Vagina (tissue), 2 donors: ENCODE data around the gene MTA3. TPM values are rescaled to one million over a fixed set of nuclear protein-coding genes. Genes with fewer than 3 reads are reported as not detected.

ENCODE experiments used
- DNase-seq, 2 donors: peaks; one replicate each; pipeline ENCODE4 v3.0.0-alpha.2; 2017; ENCODE audit errors: extremely low spot score in 2 of 2
- H3K27ac ChIP-seq: fragments of 200-600 bp; sonication (generic); one replicate; pipeline ENCODE4 v1.5.1; 2019
- H3K27me3 ChIP-seq: fragments of 200-600 bp; sonication (generic); one replicate; pipeline ENCODE4 v1.5.1; 2019
- H3K36me3 ChIP-seq, 2 donors: fragments of 200-600 bp; sonication (generic); one replicate each; pipeline ENCODE4 v1.5.1; 2017 to 2019
- H3K4me1 ChIP-seq: fragments of 200-600 bp; sonication (generic); one replicate; pipeline ENCODE4 v1.5.1; 2019
- H3K4me3 ChIP-seq, 2 donors: fragments of 200-600 bp; sonication (generic); 1 replicate in 1 of 2; 2 replicates in 1 of 2; pipeline ENCODE4 v1.5.1; 2016 to 2019
- H3K9me3 ChIP-seq: fragments of 200-600 bp; sonication (generic); one replicate; pipeline ENCODE4 v1.5.1; 2019
- POLR2A ChIP-seq, 2 donors: fragments of 450-650 bp; IDR thresholded peaks; one replicate each; pipeline ENCODE4 v1.6.1; 2017; ENCODE audit warnings: antibody characterized with exemption in 2 of 2, mild to moderate bottlenecking in 2 of 2, moderate library complexity in 2 of 2
- POLR2AphosphoS5 ChIP-seq, 2 donors: sonication (generic); formaldehyde crosslinking; IDR thresholded peaks; one replicate each; pipeline ENCODE4 v1.9.0; 2017; ENCODE audit warnings: antibody characterized with exemption in 2 of 2, mild to moderate bottlenecking in 2 of 2, low read depth in 1 of 2; ENCODE audit not compliant: insufficient read depth in 1 of 2
- intact Hi-C: fragments of 100-400 bp; cut with DNase I; formaldehyde crosslinking; loops from one replicate; pipeline ENCODE4 v1.15.1; 2023
- total RNA-seq: library from RNA; depleted of rRNA; stranded (reverse); fragments of >200 nt; gene quantifications from one replicate; pipeline ENCODE4 v1.2.3, GENCODE V29; 2016
- TF ChIP-seq, protein P1 (sequence below), 3 experiments: fragments of 450-650 bp in 2 of 3; fragments of 200-600 bp in 1 of 3; sonication (generic) in 1 of 3; IDR thresholded peaks; one replicate each; pipeline ENCODE4 v1.5.1; 2017 to 2019; ENCODE audit warnings: antibody characterized with exemption in 3 of 3, mild to moderate bottlenecking in 2 of 3, moderate library complexity in 2 of 3

The MTA3 gene
- total RNA-seq, 1 donor from 2014 or later = 46.7 TPM

DNA sequence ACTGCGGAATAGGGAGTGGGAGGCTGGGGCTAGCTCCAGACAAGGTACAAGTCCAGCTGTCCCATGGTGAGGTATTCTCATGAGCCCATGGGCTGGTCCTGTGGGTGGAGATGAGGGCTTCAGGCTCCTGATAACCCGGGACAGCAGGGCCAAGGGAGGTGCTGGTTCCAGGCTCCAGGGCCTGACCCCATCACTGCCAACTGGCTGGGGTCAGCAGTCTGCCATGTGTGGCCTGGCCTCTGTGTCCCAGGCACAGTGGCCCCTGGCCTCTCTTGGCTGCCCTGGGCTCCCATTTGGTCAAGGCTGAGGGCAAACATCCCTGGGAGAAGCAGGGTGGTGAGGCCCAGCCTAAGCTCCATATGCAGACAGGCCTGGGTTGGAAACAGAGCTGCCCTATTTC lies 196.5 kb downstream of the MTA3 start:
- no peaks in the 10 kb centered on the region for H3K4me1 ChIP-seq
- H3K36me3 ChIP-seq = no peaks in the 10 kb centered on the region
- intact Hi-C loops = no loop called here
- no peak overlapping the region for H3K4me3 ChIP-seq
- H3K9me3 ChIP-seq = no peaks in the 10 kb centered on the region
- no peak for TF ChIP-seq POLR2A (IDR thresholded peaks at IDR 0.05)
- TF ChIP-seq POLR2AphosphoS5 (IDR thresholded peaks at IDR 0.05; ENCODE audit: insufficient read depth in 1 of 2, low read depth in 1 of 2) = no peak
- TF ChIP-seq, protein P1, sequence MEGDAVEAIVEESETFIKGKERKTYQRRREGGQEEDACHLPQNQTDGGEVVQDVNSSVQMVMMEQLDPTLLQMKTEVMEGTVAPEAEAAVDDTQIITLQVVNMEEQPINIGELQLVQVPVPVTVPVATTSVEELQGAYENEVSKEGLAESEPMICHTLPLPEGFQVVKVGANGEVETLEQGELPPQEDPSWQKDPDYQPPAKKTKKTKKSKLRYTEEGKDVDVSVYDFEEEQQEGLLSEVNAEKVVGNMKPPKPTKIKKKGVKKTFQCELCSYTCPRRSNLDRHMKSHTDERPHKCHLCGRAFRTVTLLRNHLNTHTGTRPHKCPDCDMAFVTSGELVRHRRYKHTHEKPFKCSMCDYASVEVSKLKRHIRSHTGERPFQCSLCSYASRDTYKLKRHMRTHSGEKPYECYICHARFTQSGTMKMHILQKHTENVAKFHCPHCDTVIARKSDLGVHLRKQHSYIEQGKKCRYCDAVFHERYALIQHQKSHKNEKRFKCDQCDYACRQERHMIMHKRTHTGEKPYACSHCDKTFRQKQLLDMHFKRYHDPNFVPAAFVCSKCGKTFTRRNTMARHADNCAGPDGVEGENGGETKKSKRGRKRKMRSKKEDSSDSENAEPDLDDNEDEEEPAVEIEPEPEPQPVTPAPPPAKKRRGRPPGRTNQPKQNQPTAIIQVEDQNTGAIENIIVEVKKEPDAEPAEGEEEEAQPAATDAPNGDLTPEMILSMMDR (IDR thresholded peaks at IDR 0.05) = no peak
- H3K27ac ChIP-seq = no peak overlapping the region
- no peaks in the 10 kb centered on the region for H3K27me3 ChIP-seq
- no peak for DNase-seq

GRCh38 chr2:42765686-42766085 lies 197.3 kb downstream of the MTA3 start:
- DNase-seq = no peak
- no peaks in the 10 kb centered on the region for H3K4me1 ChIP-seq
- no peaks in the 10 kb centered on the region for H3K27me3 ChIP-seq
- no peaks in the 10 kb centered on the region for H3K36me3 ChIP-seq
- intact Hi-C loops = no loop called here
- no peaks in the 10 kb centered on the region for H3K9me3 ChIP-seq
- no peak for TF ChIP-seq POLR2A (IDR thresholded peaks at IDR 0.05)
- TF ChIP-seq, protein P1 (IDR thresholded peaks at IDR 0.05) = no peak
- TF ChIP-seq POLR2AphosphoS5 (IDR thresholded peaks at IDR 0.05; ENCODE audit: insufficient read depth in 1 of 2, low read depth in 1 of 2) = no peak
- no peak overlapping the region for H3K4me3 ChIP-seq
- H3K27ac ChIP-seq = no peak overlapping the region

GRCh38 chr2:42767080-42767898 lies 198.9 kb downstream of the MTA3 start:
- Histone ChIP-seq H3K4me3 (no peak overlapping the region), H3K9me3 (no peaks in the 10 kb centered on the region), H3K36me3 (no peaks in the 10 kb centered on the region), H3K27ac (no peak overlapping the region), H3K4me1 (no peaks in the 10 kb centered on the region), H3K27me3 (no peaks in the 10 kb centered on the region)
- intact Hi-C loops = no loop called here
- no peak for TF ChIP-seq POLR2AphosphoS5 (IDR thresholded peaks at IDR 0.05; ENCODE audit: insufficient read depth in 1 of 2, low read depth in 1 of 2)
- TF ChIP-seq POLR2A (IDR thresholded peaks at IDR 0.05) = no peak
- TF ChIP-seq, protein P1 (IDR thresholded peaks at IDR 0.05) = no peak
- DNase-seq = peak; percentile 79 to 81

GRCh38 chr2:42767899-42768705 lies 199.7 kb downstream of the MTA3 start:
- H3K36me3 ChIP-seq = no peaks in the 10 kb centered on the region
- no peak overlapping the region for H3K27ac ChIP-seq
- no peaks in the 10 kb centered on the region for H3K9me3 ChIP-seq
- H3K27me3 ChIP-seq = no peaks in the 10 kb centered on the region
- H3K4me3 ChIP-seq = no peak overlapping the region
- peak in 1 of 2 donors; percentile 72 for DNase-seq
- no peaks in the 10 kb centered on the region for H3K4me1 ChIP-seq
- TF ChIP-seq POLR2AphosphoS5 (IDR thresholded peaks at IDR 0.05; ENCODE audit: insufficient read depth in 1 of 2, low read depth in 1 of 2) (no peak), POLR2A (IDR thresholded peaks at IDR 0.05) (no peak)
- TF ChIP-seq, protein P1 (IDR thresholded peaks at IDR 0.05) = no peak
- intact Hi-C loops = no loop called here
